Vagina (tissue), 2 donors: Measurements from ENCODE around the gene TCAF1.
"Not testable (repeated sequence)": the region's sequence is repeated elsewhere in the genome, so short reads cannot be mapped to it uniquely, and the experiment has no call there.

Source experiments
- CTCF ChIP-seq, 3 experiments: fragments of 450-650 bp in 2 of 3; fragments of 200-600 bp in 1 of 3; sonication (generic) in 1 of 3; IDR thresholded peaks; one replicate each; pipeline ENCODE4 v1.5.1; 2017 to 2019; ENCODE audit warnings: antibody characterized with exemption in 3 of 3, mild to moderate bottlenecking in 2 of 3, moderate library complexity in 2 of 3
- POLR2A ChIP-seq, 2 donors: fragments of 450-650 bp; IDR thresholded peaks; one replicate each; pipeline ENCODE4 v1.6.1; 2017; ENCODE audit warnings: antibody characterized with exemption in 2 of 2, mild to moderate bottlenecking in 2 of 2, moderate library complexity in 2 of 2
- POLR2AphosphoS5 ChIP-seq, 2 donors: sonication (generic); formaldehyde crosslinking; IDR thresholded peaks; one replicate each; pipeline ENCODE4 v1.9.0; 2017; ENCODE audit warnings: antibody characterized with exemption in 2 of 2, mild to moderate bottlenecking in 2 of 2, low read depth in 1 of 2; ENCODE audit not compliant: insufficient read depth in 1 of 2

GRCh38 chr7:143840062-143840461, 61.9 kb downstream of the TCAF1 start:
- TF ChIP-seq CTCF (IDR thresholded peaks at IDR 0.05); POLR2A (IDR thresholded peaks at IDR 0.05); POLR2AphosphoS5 (IDR thresholded peaks at IDR 0.05; ENCODE audit: insufficient read depth in 1 of 2, low read depth in 1 of 2): not testable (repeated sequence)
